GM18868 (cell line): ENCODE data around the gene CCDC28A.

Experiments used
- ATAC-seq: cut with Tn5 transposase; IDR thresholded peaks from one replicate; pipeline ENCODE4 v1.9.1; 2021; ENCODE audit warnings: mild to moderate bottlenecking, moderate library complexity; ENCODE audit not compliant: unreplicated experiment

CCDC28A gene

DNA sequence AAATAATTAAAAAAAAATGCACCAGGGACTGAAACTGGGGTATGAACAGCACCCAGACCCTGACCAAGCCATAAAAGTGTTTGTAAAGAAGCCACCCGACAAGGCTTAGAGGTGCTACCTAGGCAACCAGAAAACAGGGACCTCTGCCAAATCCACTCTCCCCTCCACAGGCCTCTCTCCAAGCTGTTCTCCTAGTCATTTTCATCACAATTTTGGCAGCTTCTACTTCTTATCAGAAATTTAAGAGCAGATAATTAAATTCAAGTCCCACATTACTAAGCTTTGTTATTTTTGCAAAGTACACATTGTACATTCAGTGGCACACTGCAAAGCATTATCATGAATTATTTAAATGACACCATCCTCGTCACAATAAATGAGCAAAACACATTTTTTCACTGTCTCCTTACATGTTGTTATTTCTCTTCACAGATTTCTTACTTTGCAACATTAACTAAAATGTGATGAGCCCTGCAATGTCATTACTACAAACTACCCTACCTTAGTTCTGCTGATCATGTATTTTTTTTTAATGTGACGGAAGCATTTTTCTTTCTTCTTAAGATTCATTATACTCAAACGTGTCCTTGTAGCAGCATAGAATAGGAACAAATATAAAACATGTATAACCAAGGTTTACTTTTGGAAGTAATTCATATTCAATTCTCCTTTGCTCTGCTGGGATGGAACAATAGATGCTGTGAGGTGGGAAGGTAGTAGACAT, 60.4 kb downstream of the CCDC28A start:
- no peak for ATAC-seq

DNA sequence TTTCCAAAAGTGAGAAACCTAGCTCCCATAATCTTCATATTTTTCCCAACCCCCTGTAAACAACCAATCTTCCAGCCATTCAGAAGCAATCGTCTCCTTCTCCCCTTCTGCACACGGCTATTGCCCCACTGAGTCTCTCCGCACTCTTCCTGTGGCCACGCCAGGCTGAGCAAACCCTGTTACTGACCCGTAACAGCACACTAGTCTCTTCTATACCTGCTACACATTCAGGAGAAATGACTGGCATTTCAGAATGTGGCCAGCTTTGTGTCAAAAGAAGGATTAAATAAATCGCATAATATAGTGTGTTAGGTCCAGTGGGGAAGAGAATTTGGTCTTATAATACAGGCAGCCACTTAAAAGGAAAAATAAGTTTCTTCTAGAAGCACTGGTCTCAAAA, 63.7 kb downstream of the CCDC28A start:
- ATAC-seq: no peak
